LNCaP clone FGC (cell line): ENCODE measurements around the gene SCARB1.
A peak's percentile ranks its signal among the peaks of the same experiment; 100 is the strongest.
"Not testable (repeated sequence)": the region's sequence is repeated elsewhere in the genome, so short reads cannot be mapped to it uniquely, and the experiment has no call there.

Experiments used
- DNase-seq: peaks from one replicate; pipeline ENCODE4 v3.0.0-alpha.2; 2011; ENCODE audit warnings: low read depth
- H3K4me3 ChIP-seq: 2 replicates; pipeline ENCODE4 v1.5.1; 2011; ENCODE audit warnings: mild to moderate bottlenecking, low read depth, low read length, control low read depth
- TF ChIP-seq, protein P1 (sequence below): IDR thresholded peaks from 2 replicates; pipeline ENCODE4 v1.5.1; 2012; ENCODE audit warnings: mild to moderate bottlenecking; ENCODE audit not compliant: control insufficient read depth, insufficient read depth; ENCODE audit errors: extremely low read depth

Gene SCARB1

DNA sequence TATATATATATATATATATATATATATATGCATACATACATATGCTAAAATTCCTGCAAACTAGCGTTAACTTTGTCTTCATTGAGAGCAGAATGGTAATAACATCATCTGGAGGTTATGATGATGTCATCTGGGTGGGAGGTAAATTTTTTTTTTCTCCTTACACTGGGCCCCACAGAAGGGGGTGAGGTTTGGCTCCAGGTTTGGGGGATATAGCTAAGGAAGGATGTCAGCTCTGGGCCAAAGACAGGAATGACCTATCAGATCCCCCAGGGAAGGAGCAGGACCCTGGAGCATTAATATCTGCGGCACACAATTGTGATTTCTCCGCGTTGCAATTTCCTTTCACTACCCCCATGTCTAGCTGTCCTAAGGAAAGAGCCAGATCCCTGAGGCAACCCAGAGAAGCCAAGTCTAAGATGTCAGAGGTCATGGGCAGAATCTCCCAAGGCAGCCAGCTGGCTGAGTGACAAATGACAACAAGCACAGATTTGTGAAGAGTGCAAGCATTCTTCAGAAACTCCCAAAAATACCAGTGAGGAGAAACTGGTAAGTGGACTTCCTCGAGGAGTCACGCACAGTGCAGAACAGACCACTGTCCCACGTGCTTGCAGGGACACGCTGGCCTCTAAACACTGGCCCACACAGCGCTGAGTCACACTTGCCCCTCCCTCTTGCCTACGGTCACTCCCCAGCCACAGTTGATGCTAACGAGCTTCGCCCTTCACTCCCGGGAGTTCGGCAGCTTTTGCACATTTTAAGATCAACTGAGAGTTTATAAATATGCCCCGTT is 40.8 kb upstream of the SCARB1 start:
- TF ChIP-seq, protein P1, sequence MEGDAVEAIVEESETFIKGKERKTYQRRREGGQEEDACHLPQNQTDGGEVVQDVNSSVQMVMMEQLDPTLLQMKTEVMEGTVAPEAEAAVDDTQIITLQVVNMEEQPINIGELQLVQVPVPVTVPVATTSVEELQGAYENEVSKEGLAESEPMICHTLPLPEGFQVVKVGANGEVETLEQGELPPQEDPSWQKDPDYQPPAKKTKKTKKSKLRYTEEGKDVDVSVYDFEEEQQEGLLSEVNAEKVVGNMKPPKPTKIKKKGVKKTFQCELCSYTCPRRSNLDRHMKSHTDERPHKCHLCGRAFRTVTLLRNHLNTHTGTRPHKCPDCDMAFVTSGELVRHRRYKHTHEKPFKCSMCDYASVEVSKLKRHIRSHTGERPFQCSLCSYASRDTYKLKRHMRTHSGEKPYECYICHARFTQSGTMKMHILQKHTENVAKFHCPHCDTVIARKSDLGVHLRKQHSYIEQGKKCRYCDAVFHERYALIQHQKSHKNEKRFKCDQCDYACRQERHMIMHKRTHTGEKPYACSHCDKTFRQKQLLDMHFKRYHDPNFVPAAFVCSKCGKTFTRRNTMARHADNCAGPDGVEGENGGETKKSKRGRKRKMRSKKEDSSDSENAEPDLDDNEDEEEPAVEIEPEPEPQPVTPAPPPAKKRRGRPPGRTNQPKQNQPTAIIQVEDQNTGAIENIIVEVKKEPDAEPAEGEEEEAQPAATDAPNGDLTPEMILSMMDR, result no peak
- DNase-seq, result no peak
- H3K4me3 ChIP-seq, result no peak overlapping the region

DNA sequence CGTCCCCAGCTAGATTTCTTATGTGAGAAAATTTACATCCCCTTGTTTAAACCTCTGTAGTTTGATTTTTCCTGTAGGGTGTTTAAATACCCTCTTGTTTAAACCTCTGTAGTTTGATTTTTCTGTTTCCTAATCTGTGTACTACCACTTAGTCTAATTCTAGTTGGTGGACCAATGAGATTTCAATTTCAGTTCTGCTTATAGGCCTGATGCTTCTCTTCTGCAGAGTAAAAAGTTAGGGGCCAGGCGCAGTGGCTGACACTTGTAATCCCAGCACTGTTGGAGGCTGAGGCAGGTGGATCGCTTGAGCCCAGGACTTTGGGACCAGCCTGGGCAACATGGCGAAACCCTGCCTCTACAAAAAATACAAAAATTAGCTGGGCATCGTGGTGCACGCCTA is 39.3 kb upstream of the SCARB1 start:
- TF ChIP-seq, protein P1, result no peak
- H3K4me3 ChIP-seq, result no peak overlapping the region
- DNase-seq, result no peak

DNA sequence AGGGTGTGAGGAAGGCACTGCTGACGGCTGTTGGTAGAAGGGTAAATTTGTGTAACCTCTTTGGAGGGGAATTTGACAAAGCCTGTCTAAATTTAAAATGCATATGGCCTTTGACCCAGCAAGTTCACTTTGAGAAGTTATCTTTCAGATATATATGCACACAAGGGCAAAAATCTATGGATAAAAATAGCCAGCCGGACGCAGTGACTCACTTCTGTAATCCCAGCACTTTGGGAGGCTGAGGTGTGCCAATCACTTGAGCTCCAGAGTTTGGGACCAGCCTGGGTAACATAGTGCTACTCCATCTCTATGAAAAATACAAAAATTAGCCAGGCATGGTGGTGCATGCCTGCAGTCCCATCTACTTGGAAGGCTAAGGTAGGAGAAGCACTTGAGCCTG is 37.3 kb upstream of the SCARB1 start:
- DNase-seq, result no peak
- TF ChIP-seq, protein P1, result no peak
- no peak overlapping the region for H3K4me3 ChIP-seq

DNA sequence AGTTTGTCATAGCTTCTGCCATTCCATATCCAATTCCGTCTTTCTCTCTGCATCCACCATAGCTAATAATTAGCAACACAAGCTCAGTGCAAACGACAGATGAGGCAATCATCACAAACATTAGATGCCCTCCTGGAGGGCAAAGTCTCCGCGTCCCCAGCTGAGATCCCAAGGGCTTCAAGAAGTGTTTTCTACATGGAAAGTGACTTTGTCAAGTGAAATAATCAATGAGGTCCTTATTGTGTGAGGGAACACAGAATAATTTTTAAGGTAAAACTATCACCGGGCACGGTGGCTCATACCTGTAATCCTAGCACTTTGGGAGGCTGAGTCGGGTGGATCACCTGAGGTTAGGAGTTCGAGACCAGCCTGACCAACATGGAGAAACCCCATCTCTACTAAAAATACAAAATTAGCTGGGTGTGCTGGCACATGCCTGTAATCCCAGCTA is 36.7 kb upstream of the SCARB1 start:
- DNase-seq, H3K4me3 ChIP-seq: not testable (repeated sequence)

DNA sequence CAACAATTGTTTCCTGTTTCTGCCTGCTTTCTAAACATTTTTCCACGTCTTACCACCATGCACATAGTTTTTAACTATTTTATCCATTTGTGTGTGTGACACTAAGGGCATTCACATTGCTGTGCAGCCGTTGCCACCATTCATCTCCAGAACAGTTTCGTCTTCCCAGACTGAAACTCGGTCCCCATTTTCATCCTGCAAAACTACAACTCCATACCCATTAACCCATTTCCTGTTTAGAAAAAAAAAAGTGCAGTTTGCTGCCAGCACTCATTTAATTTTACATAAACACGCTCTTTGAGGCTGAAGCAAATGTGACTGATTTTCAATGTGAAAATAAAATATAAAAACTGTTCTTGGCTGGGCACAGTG is 35.2 kb upstream of the SCARB1 start:
- no peak for DNase-seq
- no peak overlapping the region for H3K4me3 ChIP-seq
- TF ChIP-seq, protein P1, result no peak

DNA sequence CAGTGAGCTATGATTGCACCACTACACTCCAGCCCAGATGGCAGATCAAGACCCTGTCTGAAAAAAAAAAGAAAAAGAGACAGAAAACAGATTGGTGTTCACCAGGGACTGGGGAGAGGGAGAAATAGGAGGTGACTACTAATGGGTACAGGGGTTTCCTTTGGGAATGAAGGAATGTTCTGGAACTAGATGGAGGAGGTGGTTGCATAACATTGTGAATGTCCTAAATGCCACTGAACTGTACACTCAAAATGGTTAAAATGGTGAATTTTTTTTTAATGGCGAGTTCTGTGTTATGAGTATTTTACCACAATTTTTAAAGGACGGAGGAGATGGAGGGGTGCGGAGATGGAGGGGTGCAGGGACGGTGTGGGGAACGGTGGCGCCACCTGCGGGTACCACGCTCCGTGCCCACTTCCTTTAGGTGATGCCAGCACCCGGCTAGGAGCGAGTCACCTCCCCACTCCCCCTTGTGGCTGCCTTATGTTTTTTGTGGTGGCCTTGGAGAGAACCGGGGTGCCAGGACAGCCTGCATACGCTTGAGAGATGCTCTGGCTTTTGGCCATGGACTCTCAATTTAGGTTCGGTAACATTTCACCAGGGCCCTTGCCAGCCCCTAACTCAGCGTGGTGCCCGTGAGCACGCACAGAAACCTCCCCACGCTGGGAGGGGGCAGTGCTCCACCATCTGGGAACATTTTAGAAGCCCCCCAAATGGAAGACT is 34.7 kb upstream of the SCARB1 start:
- TF ChIP-seq, protein P1, result peak; percentile 33
- no peak for DNase-seq
- H3K4me3 ChIP-seq, result no peak overlapping the region

DNA sequence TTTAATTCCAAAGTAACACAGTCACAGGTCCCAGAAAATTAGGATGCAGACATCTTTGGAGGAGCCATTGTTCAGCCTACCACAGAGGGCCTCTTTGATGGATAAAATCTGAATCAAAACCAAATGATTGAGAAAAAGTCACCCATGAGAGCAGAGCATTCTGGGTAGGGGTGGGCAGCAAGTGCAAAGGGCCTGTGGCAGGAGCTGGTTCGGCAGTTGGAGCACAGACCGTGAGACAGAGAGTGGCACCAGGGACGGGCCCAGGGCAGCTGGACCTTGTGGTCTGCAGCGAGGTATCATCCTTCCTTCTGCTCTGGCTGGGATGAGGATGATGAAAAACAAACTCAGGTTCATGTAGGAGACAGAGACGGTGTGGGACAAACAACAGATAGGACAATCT is 32.8 kb upstream of the SCARB1 start:
- TF ChIP-seq, protein P1, result no peak

More for the DNA sequence above, 32.8 kb upstream of the SCARB1 start:
- DNase-seq, result no peak
- H3K4me3 ChIP-seq, result no peak overlapping the region
